Measurements from ENCODE around the gene PCNT.

PCNT gene

DNA sequence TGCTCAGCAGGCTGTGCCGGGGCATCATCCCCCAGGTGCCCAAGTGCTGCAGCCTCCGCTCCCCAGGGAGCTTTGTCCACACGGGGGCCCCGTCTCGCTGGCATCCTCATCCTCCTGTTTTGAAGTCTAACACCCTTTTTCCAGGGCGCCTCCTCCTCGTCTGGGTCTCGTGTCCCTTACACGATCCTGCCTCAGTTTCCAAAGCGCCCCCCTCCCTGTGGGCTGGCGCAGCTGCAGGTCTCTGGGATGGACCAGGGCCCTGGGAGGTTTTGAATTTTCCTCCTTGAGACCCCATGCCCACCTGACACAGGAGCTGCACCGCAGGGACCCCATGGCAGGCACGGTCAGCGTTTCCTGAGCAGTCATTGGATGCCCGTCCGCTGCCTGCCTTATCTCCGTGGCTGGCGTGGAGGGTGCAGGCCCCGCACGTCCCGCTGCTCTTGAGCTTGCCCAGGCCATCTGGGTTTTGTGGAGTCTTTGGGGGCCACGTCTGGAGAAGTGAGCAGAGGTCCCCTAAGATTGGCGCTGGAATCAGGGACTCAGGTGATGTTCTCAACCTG lies 97.3 kb downstream of the PCNT start:
- Histone ChIP-seq H3K4me3 (ENCODE audit: insufficient read depth, low read length, poor library complexity, severe bottlenecking) (no peak overlapping the region), H2AFZ (ENCODE audit: low read depth, low read length, severe bottlenecking) (no peak overlapping the region), H3K79me2 (ENCODE audit: insufficient read depth, low read length) (no peaks in the 10 kb centered on the region), H3K9me3 (ENCODE audit: insufficient read depth, low read length) (no peaks in the 10 kb centered on the region), H3K27ac (ENCODE audit: low read depth, low read length) (no peak overlapping the region), H3K9me2 (replicated peaks; ENCODE audit: insufficient read depth, low read length) (no peaks in the 10 kb centered on the region), H3F3A (ENCODE audit: insufficient read depth) (no peaks in the 10 kb centered on the region), H3K4me2 (ENCODE audit: low read depth, low read length, poor library complexity, severe bottlenecking) (no peak overlapping the region), H3K27me3 (ENCODE audit: low read length) (no peaks in the 10 kb centered on the region), H3K36me3 (ENCODE audit: low read length) (no peaks in the 10 kb centered on the region), H4K20me1 (ENCODE audit: low read depth, low read length) (no peaks in the 10 kb centered on the region), H3K9ac (ENCODE audit: low read length) (no peak overlapping the region)
- TF ChIP-seq EZH2phosphoT487 (conservative IDR thresholded peaks at IDR 0.05; ENCODE audit: low read length): no peak
- TF ChIP-seq, protein P1, sequence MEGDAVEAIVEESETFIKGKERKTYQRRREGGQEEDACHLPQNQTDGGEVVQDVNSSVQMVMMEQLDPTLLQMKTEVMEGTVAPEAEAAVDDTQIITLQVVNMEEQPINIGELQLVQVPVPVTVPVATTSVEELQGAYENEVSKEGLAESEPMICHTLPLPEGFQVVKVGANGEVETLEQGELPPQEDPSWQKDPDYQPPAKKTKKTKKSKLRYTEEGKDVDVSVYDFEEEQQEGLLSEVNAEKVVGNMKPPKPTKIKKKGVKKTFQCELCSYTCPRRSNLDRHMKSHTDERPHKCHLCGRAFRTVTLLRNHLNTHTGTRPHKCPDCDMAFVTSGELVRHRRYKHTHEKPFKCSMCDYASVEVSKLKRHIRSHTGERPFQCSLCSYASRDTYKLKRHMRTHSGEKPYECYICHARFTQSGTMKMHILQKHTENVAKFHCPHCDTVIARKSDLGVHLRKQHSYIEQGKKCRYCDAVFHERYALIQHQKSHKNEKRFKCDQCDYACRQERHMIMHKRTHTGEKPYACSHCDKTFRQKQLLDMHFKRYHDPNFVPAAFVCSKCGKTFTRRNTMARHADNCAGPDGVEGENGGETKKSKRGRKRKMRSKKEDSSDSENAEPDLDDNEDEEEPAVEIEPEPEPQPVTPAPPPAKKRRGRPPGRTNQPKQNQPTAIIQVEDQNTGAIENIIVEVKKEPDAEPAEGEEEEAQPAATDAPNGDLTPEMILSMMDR (IDR thresholded peaks at IDR 0.05; ENCODE audit: insufficient read depth, low read length, poor library complexity, severe bottlenecking): no peak

DNA sequence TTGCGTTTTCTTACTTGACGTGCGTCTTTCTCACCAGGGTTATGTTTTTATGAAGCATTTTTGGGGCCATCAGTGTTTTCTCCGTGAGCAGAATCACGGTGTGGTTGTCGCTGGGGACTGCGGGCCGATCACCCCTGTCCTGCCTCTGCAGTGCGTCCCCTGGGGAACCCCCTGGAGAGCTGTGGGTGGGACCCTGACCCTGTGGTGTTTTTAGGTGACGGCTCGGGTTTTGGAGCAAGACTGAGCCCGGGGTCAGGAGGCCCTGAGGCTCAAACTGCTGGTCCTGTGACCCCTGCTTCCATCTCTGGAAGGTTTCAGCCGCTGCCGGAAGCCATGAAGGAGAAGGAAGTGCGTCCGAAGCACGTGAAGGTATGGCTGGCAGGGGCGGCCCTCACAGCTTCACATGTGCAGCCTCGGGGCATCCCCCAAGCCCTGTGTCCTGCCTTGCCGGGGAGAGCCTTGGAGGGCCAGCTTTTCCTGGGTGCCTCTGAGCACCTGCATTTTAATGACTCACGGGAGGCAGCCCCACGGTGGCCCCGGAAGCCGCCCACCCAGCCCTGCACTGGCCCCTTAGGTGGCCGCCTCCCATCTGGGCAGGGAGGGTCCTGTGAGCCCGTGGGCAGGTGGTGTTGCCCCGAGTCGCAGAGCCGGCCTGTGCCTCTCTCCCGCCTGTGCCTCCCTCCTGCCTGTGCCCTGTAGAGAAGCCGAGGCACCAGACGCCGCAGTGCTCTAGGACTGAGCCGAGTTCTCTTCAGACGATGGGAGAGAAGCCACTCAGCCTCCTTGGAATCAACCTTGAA lies 98.0 kb downstream of the PCNT start:
- H3K27ac ChIP-seq (ENCODE audit: low read depth, low read length): no peak overlapping the region
- H3K9ac ChIP-seq (ENCODE audit: low read length): no peak overlapping the region
- no peaks in the 10 kb centered on the region for H3F3A ChIP-seq (ENCODE audit: insufficient read depth)
- no peaks in the 10 kb centered on the region for H3K79me2 ChIP-seq (ENCODE audit: insufficient read depth, low read length)
- H3K9me2 ChIP-seq (replicated peaks; ENCODE audit: insufficient read depth, low read length): no peaks in the 10 kb centered on the region
- no peaks in the 10 kb centered on the region for H3K27me3 ChIP-seq (ENCODE audit: low read length)
- no peak for TF ChIP-seq EZH2phosphoT487 (conservative IDR thresholded peaks at IDR 0.05; ENCODE audit: low read length)
- no peak overlapping the region for H3K4me3 ChIP-seq (ENCODE audit: insufficient read depth, low read length, poor library complexity, severe bottlenecking)
- no peak overlapping the region for H3K4me2 ChIP-seq (ENCODE audit: low read depth, low read length, poor library complexity, severe bottlenecking)
- H2AFZ ChIP-seq (ENCODE audit: low read depth, low read length, severe bottlenecking): no peak overlapping the region
- no peaks in the 10 kb centered on the region for H4K20me1 ChIP-seq (ENCODE audit: low read depth, low read length)
- no peaks in the 10 kb centered on the region for H3K9me3 ChIP-seq (ENCODE audit: insufficient read depth, low read length)
- no peaks in the 10 kb centered on the region for H3K36me3 ChIP-seq (ENCODE audit: low read length)

DNA sequence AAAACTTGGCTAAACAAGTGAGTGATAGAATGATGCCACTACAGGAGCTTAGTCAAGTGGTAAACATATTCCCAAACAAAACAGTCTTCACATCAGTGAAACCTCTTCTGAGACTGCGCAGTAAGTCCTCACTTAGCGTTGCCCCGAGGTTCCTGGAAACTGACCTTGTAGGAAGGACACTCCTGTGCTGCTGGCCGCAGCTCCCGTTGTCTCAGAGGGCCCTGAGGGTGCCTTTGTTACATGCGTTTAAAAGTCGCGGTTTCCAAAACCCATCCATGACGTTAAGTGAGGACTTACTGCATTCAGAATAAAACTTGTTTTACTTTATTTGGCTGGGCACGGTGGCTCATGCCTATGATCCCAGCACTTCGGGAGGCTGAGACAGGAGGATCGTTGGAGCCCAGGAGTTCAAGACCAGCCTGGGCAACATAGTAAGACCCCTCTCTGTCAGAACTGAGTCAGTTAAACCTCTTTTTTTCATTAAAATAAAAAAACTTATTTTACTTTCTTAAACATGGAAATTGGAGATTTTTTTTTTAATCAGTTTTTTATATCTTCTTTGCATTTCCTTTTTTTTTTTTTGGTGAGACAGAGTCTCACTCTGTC lies 98.8 kb downstream of the PCNT start:
- no peak for TF ChIP-seq EZH2phosphoT487 (conservative IDR thresholded peaks at IDR 0.05; ENCODE audit: low read length)
- TF ChIP-seq, protein P1 (IDR thresholded peaks at IDR 0.05; ENCODE audit: insufficient read depth, low read length, poor library complexity, severe bottlenecking): no peak

More for the DNA sequence above, 98.8 kb downstream of the PCNT start:
- H3K27me3 ChIP-seq (ENCODE audit: low read length): no peaks in the 10 kb centered on the region
- no peaks in the 10 kb centered on the region for H3K79me2 ChIP-seq (ENCODE audit: insufficient read depth, low read length)
- H3K36me3 ChIP-seq (ENCODE audit: low read length): no peaks in the 10 kb centered on the region
- H2AFZ ChIP-seq (ENCODE audit: low read depth, low read length, severe bottlenecking): no peak overlapping the region
- H3K9ac ChIP-seq (ENCODE audit: low read length): no peak overlapping the region
- H3F3A ChIP-seq (ENCODE audit: insufficient read depth): no peaks in the 10 kb centered on the region
- no peak overlapping the region for H3K4me2 ChIP-seq (ENCODE audit: low read depth, low read length, poor library complexity, severe bottlenecking)
- H3K9me3 ChIP-seq (ENCODE audit: insufficient read depth, low read length): no peaks in the 10 kb centered on the region
- no peaks in the 10 kb centered on the region for H4K20me1 ChIP-seq (ENCODE audit: low read depth, low read length)
- H3K4me3 ChIP-seq (ENCODE audit: insufficient read depth, low read length, poor library complexity, severe bottlenecking): no peak overlapping the region
- no peak overlapping the region for H3K27ac ChIP-seq (ENCODE audit: low read depth, low read length)
- no peaks in the 10 kb centered on the region for H3K9me2 ChIP-seq (replicated peaks; ENCODE audit: insufficient read depth, low read length)

Data from SU-DHL-6 (cell line).